GM23338 (cell line): ENCODE measurements around the gene ZNF644. TPM values are rescaled to one million over a fixed set of nuclear protein-coding genes. Genes with fewer than 3 reads are reported as not detected.

ENCODE experiments used
- ATAC-seq: fragments of 200-7000 bp; cut with Tn5 transposase; 3 replicates; pipeline ENCODE4 v1.9.1; 2020
- DNase-seq: peaks from one replicate; pipeline ENCODE4 v3.0.0-alpha.2; 2015; ENCODE audit warnings: low spot score
- H2AFZ ChIP-seq: fragments of 200-600 bp; sonication (generic); 2 replicates; pipeline ENCODE4 v1.8.0; 2016; ENCODE audit warnings: antibody characterized with exemption, mild to moderate bottlenecking, moderate library complexity
- H3F3A ChIP-seq: fragments of 200-600 bp; sonication (generic); replicated peaks from 2 replicates; pipeline ENCODE4 v1.8.0; 2017; ENCODE audit warnings: antibody characterized with exemption, mixed run types, low read depth
- H3K27ac ChIP-seq: fragments of 200-600 bp; sonication (generic); 2 replicates; pipeline ENCODE4 v1.6.1; 2016; ENCODE audit warnings: low read depth
- H3K27me3 ChIP-seq: fragments of 200-600 bp; sonication (generic); 2 replicates; pipeline ENCODE4 v1.8.0; 2016; ENCODE audit warnings: mild to moderate bottlenecking, mixed run types, moderate library complexity; ENCODE audit not compliant: insufficient read depth
- H3K36me3 ChIP-seq: fragments of 200-600 bp; sonication (generic); 2 replicates; pipeline ENCODE4 v1.8.0; 2016; ENCODE audit warnings: mild to moderate bottlenecking; ENCODE audit not compliant: insufficient read depth
- H3K4me1 ChIP-seq: fragments of 200-600 bp; sonication (generic); 2 replicates; pipeline ENCODE4 v1.8.0; 2016; ENCODE audit warnings: mild to moderate bottlenecking, moderate library complexity; ENCODE audit not compliant: insufficient read depth
- H3K4me2 ChIP-seq: fragments of 200-600 bp; sonication (generic); 2 replicates; pipeline ENCODE4 v1.7.1; 2017; ENCODE audit warnings: mixed run types
- H3K4me3 ChIP-seq: fragments of 200-600 bp; sonication (generic); 2 replicates; pipeline ENCODE4 v1.6.1; 2016; ENCODE audit warnings: mixed run types
- H3K79me2 ChIP-seq: fragments of 200-600 bp; sonication (generic); replicated peaks from 2 replicates; pipeline ENCODE4 v1.8.0; 2017; ENCODE audit warnings: mild to moderate bottlenecking; ENCODE audit not compliant: insufficient read depth
- H3K9me2 ChIP-seq: fragments of 200-600 bp; sonication (generic); 2 replicates; pipeline ENCODE4 v1.8.0; 2017; ENCODE audit not compliant: insufficient read depth
- H4K20me1 ChIP-seq: fragments of 200-600 bp; sonication (generic); replicated peaks from 2 replicates; pipeline ENCODE4 v1.8.0; 2017; ENCODE audit warnings: mild to moderate bottlenecking; ENCODE audit not compliant: insufficient read depth
- H3K27ac Mint-ChIP-seq: 2 replicates; pipeline ENCODE4 v1.8.0; 2020; ENCODE audit warnings: inconsistent platforms, mild to moderate bottlenecking, moderate library complexity, mixed read lengths
- H3K27me3 Mint-ChIP-seq: 3 replicates; pipeline ENCODE4 v1.8.0; 2022; ENCODE audit warnings: low read depth, mild to moderate bottlenecking, moderate library complexity, mixed read lengths, inconsistent platforms; ENCODE audit not compliant: insufficient read depth, poor library complexity
- H3K36me3 Mint-ChIP-seq: 3 replicates; pipeline ENCODE4 v1.8.0; 2021; ENCODE audit warnings: low read depth, mild to moderate bottlenecking, inconsistent platforms, moderate library complexity, mixed read lengths
- H3K4me1 Mint-ChIP-seq: 3 replicates; pipeline ENCODE4 v1.8.0; 2020; ENCODE audit warnings: mild to moderate bottlenecking, inconsistent platforms, mixed read lengths
- H3K4me3 Mint-ChIP-seq: 3 replicates; pipeline ENCODE4 v1.8.0; 2021; ENCODE audit warnings: moderate library complexity, mild to moderate bottlenecking, inconsistent platforms, mixed read lengths
- H3K9me3 Mint-ChIP-seq: 3 replicates; pipeline ENCODE4 v1.8.0; 2020; ENCODE audit warnings: moderate library complexity, mild to moderate bottlenecking, inconsistent platforms, mixed read lengths
- CREB1 ChIP-seq: fragments of 250-450 bp; sonication (Bioruptor Pico); IDR thresholded peaks from 2 replicates; pipeline ENCODE4 v1.5.0; 2020; ENCODE audit warnings: low read depth, mild to moderate bottlenecking, moderate library complexity
- CTCF ChIP-seq, 2 experiments: fragments of 200-600 bp in 1 of 2; sonication (generic) in 1 of 2; conservative IDR thresholded peaks; 2 replicates each; pipeline versions ENCODE4 v1.5.1 to v1.6.1; 2016 to 2017; ENCODE audit warnings: antibody characterized with exemption in 2 of 2, low read depth in 2 of 2, mild to moderate bottlenecking in 2 of 2, moderate library complexity in 1 of 2
- ETS1 ChIP-seq: IDR thresholded peaks from 2 replicates; pipeline ENCODE4 v1.6.1; 2016; ENCODE audit warnings: antibody characterized with exemption
- EZH2 ChIP-seq: fragments of 200-600 bp; sonication (generic); IDR thresholded peaks from one replicate; pipeline ENCODE4 v1.8.0; 2017; ENCODE audit warnings: antibody characterized with exemption, mild to moderate bottlenecking, low read depth; ENCODE audit not compliant: unreplicated experiment
- EZH2phosphoT487 ChIP-seq: fragments of 200-600 bp; sonication (generic); IDR thresholded peaks from one replicate; pipeline ENCODE4 v1.8.1; 2018; ENCODE audit warnings: antibody characterized with exemption; ENCODE audit not compliant: unreplicated experiment
- JUNB ChIP-seq: IDR thresholded peaks from one replicate; pipeline ENCODE4 v1.6.1; 2016; ENCODE audit warnings: antibody characterized with exemption; ENCODE audit not compliant: unreplicated experiment
- NANOG ChIP-seq: IDR thresholded peaks from 2 replicates; pipeline ENCODE4 v1.6.1; 2016; ENCODE audit warnings: antibody characterized with exemption, borderline replicate concordance
- POLR2AphosphoS5 ChIP-seq: IDR thresholded peaks from 2 replicates; pipeline ENCODE4 v1.6.1; 2016; ENCODE audit warnings: antibody characterized with exemption, low read depth
- REST ChIP-seq: IDR thresholded peaks from one replicate; pipeline ENCODE4 v1.6.1; 2018; ENCODE audit warnings: antibody characterized with exemption; ENCODE audit not compliant: unreplicated experiment
- STAT1 ChIP-seq: IDR thresholded peaks from one replicate; pipeline ENCODE4 v1.6.1; 2016; ENCODE audit warnings: antibody characterized with exemption; ENCODE audit not compliant: unreplicated experiment
- ZNF114 ChIP-seq: fragments of 250-450 bp; sonication (Bioruptor Pico); IDR thresholded peaks from 2 replicates; pipeline ENCODE4 v1.5.0; 2020; ENCODE audit warnings: mild to moderate bottlenecking, moderate library complexity
- ZNF331 ChIP-seq: fragments of 250-450 bp; sonication (Bioruptor Pico); IDR thresholded peaks from 2 replicates; pipeline ENCODE4 v1.5.0; 2020; ENCODE audit warnings: low read depth, mild to moderate bottlenecking, moderate library complexity
- ZNF462 ChIP-seq: fragments of 250-450 bp; sonication (Bioruptor Pico); IDR thresholded peaks from 2 replicates; pipeline ENCODE4 v1.5.0; 2020; ENCODE audit warnings: mild to moderate bottlenecking, moderate library complexity
- polyA plus RNA-seq: library from polyadenylated mRNA; unstranded; fragments of >200 nt; fragmentation: Nextera tagmentation; extraction: Ambion mirVana; gene quantifications from 2 replicates; pipeline ENCODE4 v1.2.1, GENCODE V29; 2016
- total RNA-seq: library from RNA; depleted of rRNA; stranded (reverse); fragments of >200 nt; shearing (Covaris generic); gene quantifications from 2 replicates; pipeline ENCODE4 v1.2.3, GENCODE V29; 2014

Gene ZNF644
- total and polyA plus RNA-seq, 2 experiments from 2014 or later = 101 to 103 TPM

GRCh38 chr1:90986953-90987352 lies 34.9 kb downstream of the ZNF644 start:
- Mint-ChIP-seq H3K27ac (no peak overlapping the region), H3K4me3 (no peak overlapping the region), H3K36me3 (peaks cover 55% of the 10 kb centered on the region), H3K9me3 (peaks cover 28% of the 10 kb centered on the region), H3K27me3 (peaks cover 3% of the 10 kb centered on the region), H3K4me1 (peaks cover 22% of the 10 kb centered on the region)
- no peak for TF ChIP-seq JUNB
- no peak for TF ChIP-seq EZH2
- no peak for TF ChIP-seq NANOG
- TF ChIP-seq EZH2phosphoT487 = no peak
- TF ChIP-seq ZNF331 (CRISPR knock-in tag) = no peak
- no peak for TF ChIP-seq STAT1
- TF ChIP-seq POLR2AphosphoS5 = no peak
- TF ChIP-seq ZNF114 (CRISPR knock-in tag) = no peak
- no peak for TF ChIP-seq ZNF462 (CRISPR knock-in tag)
- no peak for TF ChIP-seq CTCF (conservative IDR thresholded peaks at IDR 0.05; ENCODE audit: low read depth in 2 of 2)
- TF ChIP-seq ETS1 = no peak
- no peak for TF ChIP-seq REST
- TF ChIP-seq CREB1 (CRISPR knock-in tag) = no peak
- Histone ChIP-seq H3K4me3 (no peak overlapping the region), H3K9me2 (no peaks in the 10 kb centered on the region), H3K4me1 (peaks cover 16% of the 10 kb centered on the region), H2AFZ (no peak overlapping the region), H4K20me1 (peaks cover 15% of the 10 kb centered on the region), H3K4me2 (no peak overlapping the region; the same call in 1 of the 2 replicates), H3K27ac (no peak overlapping the region), H3K79me2 (peaks cover 100% of the 10 kb centered on the region), H3F3A (no peaks in the 10 kb centered on the region), H3K27me3 (no peaks in the 10 kb centered on the region), H3K36me3 (peaks cover 21% of the 10 kb centered on the region; the same call in 1 of the 2 replicates)
- no peak for DNase-seq
- no peak for ATAC-seq
